HG03378 (cell line): ENCODE measurements around the gene ACSL3.
A peak's percentile ranks its signal among the peaks of the same experiment; 100 is the strongest.

ENCODE experiments used
- ATAC-seq: cut with Tn5 transposase; IDR thresholded peaks from one replicate; pipeline ENCODE4 v1.9.1; 2021; ENCODE audit warnings: mild to moderate bottlenecking, moderate library complexity; ENCODE audit not compliant: unreplicated experiment

ACSL3 gene

GRCh38 chr2:222939208-222939856, 78.5 kb downstream of the ACSL3 start:
- ATAC-seq, result peak; percentile 84

- no peak for ATAC-seq
Measured at GRCh38 chr2:222939979-222940378, 79.1 kb downstream of the ACSL3 start.

- ATAC-seq, result no peak
Measured at GRCh38 chr2:222941510-222942032, 80.7 kb downstream of the ACSL3 start.

- no peak for ATAC-seq
Measured at GRCh38 chr2:222942561-222942960, 81.7 kb downstream of the ACSL3 start.

GRCh38 chr2:222942977-222943376, 82.1 kb downstream of the ACSL3 start:
- no peak for ATAC-seq

GRCh38 chr2:222943820-222944219, 83.0 kb downstream of the ACSL3 start:
- ATAC-seq, result peak; percentile 70

GRCh38 chr2:222944552-222944951, 83.7 kb downstream of the ACSL3 start:
- ATAC-seq, result no peak

GRCh38 chr2:222944971-222945740, 84.3 kb downstream of the ACSL3 start:
- ATAC-seq, result no peak

- ATAC-seq, result no peak
Measured at GRCh38 chr2:222945887-222946286, 85.1 kb downstream of the ACSL3 start.

- no peak for ATAC-seq
Measured at GRCh38 chr2:222946700-222947287, 86.0 kb downstream of the ACSL3 start.

GRCh38 chr2:222949073-222949472, 88.2 kb downstream of the ACSL3 start:
- no peak for ATAC-seq

- ATAC-seq, result no peak
Measured at GRCh38 chr2:222949690-222950323, 89.0 kb downstream of the ACSL3 start.

- no peak for ATAC-seq
Measured at GRCh38 chr2:222950638-222951285, 89.9 kb downstream of the ACSL3 start.

GRCh38 chr2:222952204-222952603, 91.4 kb downstream of the ACSL3 start:
- no peak for ATAC-seq

GRCh38 chr2:222955008-222955407, 94.2 kb downstream of the ACSL3 start:
- no peak for ATAC-seq

GRCh38 chr2:222959358-222959757, 98.5 kb downstream of the ACSL3 start:
- ATAC-seq, result no peak

GRCh38 chr2:222960126-222960525, 99.3 kb downstream of the ACSL3 start:
- peak; percentile 91 for ATAC-seq

GRCh38 chr2:222963641-222964040, 102.8 kb downstream of the ACSL3 start:
- ATAC-seq, result no peak

GRCh38 chr2:222964376-222965031, 103.7 kb downstream of the ACSL3 start:
- ATAC-seq, result no peak

- no peak for ATAC-seq
Measured at GRCh38 chr2:222965555-222965954, 104.7 kb downstream of the ACSL3 start.
